Sigmoid colon (tissue), 7 donors: Measurements from ENCODE around the gene SMC1A. TPM values are rescaled to one million over a fixed set of nuclear protein-coding genes. Genes with fewer than 3 reads are reported as not detected.
A peak's percentile ranks its signal among the peaks of the same experiment; 100 is the strongest.

Source experiments
- DNase-seq: peaks from one replicate; pipeline ENCODE4 v3.0.0-alpha.2; 2019
- H3K27ac ChIP-seq, 4 donors: fragments of 200-600 bp; sonication (generic); one replicate each; pipeline ENCODE4 v1.5.1; 2016 to 2019; ENCODE audit warnings: mild to moderate bottlenecking in 1 of 4
- H3K27me3 ChIP-seq, 3 donors: fragments of 200-600 bp; sonication (generic); one replicate each; pipeline ENCODE4 v1.5.1; 2019; ENCODE audit warnings: mild to moderate bottlenecking in 1 of 3
- H3K36me3 ChIP-seq, 4 donors: fragments of 200-600 bp; sonication (generic); one replicate each; pipeline ENCODE4 v1.5.1; 2016 to 2019
- H3K4me1 ChIP-seq, 4 donors: fragments of 200-600 bp; sonication (generic); one replicate each; pipeline ENCODE4 v1.5.1; 2017 to 2019
- H3K4me3 ChIP-seq, 4 donors: fragments of 200-600 bp; sonication (generic); one replicate each; pipeline ENCODE4 v1.5.1; 2017 to 2019; ENCODE audit warnings: mild to moderate bottlenecking in 2 of 4, moderate library complexity in 1 of 4
- H3K9me3 ChIP-seq, 4 donors: fragments of 200-600 bp in 3 of 4; sonication (generic) in 3 of 4; one replicate each; pipeline versions ENCODE4 v1.5.1 to v1.6.1; 2013 to 2019
- EP300 ChIP-seq, 4 donors: sonication (generic); formaldehyde crosslinking; IDR thresholded peaks; one replicate each; pipeline ENCODE4 v1.6.1; 2017; ENCODE audit warnings: antibody characterized with exemption in 4 of 4
- POLR2A ChIP-seq, 2 donors: fragments of 450-650 bp; IDR thresholded peaks; one replicate each; pipeline ENCODE4 v1.6.1; 2016; ENCODE audit warnings: antibody characterized with exemption in 2 of 2, mild to moderate bottlenecking in 2 of 2, moderate library complexity in 2 of 2
- POLR2AphosphoS5 ChIP-seq, 4 donors: sonication (generic); formaldehyde crosslinking; IDR thresholded peaks; one replicate each; pipeline ENCODE4 v1.6.1; 2017; ENCODE audit warnings: antibody characterized with exemption in 4 of 4
- WGBS, 2 donors: extraction: QIAGEN DNeasy Blood & Tissue Kit; methylation state at CpG; one replicate each; pipeline ENCODE4 v1.1.7; 2013; 5-methylcytosine and 5-hydroxymethylcytosine counted together
- intact Hi-C: fragments of 100-400 bp; cut with DNase I; formaldehyde crosslinking; loops from one replicate; pipeline ENCODE4 v1.15.1; 2023
- polyA plus RNA-seq, 3 donors: library from polyadenylated mRNA; stranded (reverse); fragments of 200-250 nt; gene quantifications; one replicate each; pipeline ENCODE4 v1.2.3, GENCODE V29; 2013
- total RNA-seq, 4 donors: library from RNA; depleted of rRNA; stranded (reverse); fragments of >200 nt; gene quantifications; one replicate each; pipeline ENCODE4 v1.1.0, GENCODE V29; 2016
- TF ChIP-seq, protein P1 (sequence below), 4 experiments: fragments of 450-650 bp in 3 of 4; fragments of 200-600 bp in 1 of 4; IDR thresholded peaks; one replicate each; pipeline ENCODE4 v1.5.1; 2016 to 2019; ENCODE audit warnings: antibody characterized with exemption in 4 of 4, mild to moderate bottlenecking in 3 of 4, moderate library complexity in 2 of 4
- donor health status: healthy with polysubstance abuse.
- donor health status: Bipolar disorder and iron deficiency.
- donor health status: healthy.

Gene SMC1A
- total and polyA plus RNA-seq, 7 donors: 4.2 to 45.7 (median 27.8) TPM

DNA sequence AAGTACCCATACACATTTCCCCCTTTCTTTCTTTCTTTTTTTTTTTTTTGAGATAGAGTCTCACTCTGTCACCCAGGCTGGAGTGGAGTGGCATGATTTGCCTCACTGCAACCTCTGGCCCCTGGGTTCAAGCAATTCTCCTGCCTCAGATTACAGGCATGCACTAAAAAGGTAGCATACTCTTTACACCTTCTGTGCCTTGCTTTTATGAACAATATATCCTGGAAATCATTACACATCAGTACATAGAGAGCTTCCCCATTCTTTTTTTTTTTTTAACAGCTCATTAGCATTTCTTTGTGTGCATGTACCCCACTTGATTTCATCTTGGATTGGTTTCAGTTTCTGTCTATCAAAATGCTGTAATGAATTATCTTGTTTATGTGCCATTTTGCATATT is 30.4 kb upstream of the SMC1A start:
- Histone ChIP-seq H3K27ac (no peak overlapping the region), H3K4me3 (no peak overlapping the region), H3K9me3 (no peaks in the 10 kb centered on the region), H3K4me1 (no peaks in the 10 kb centered on the region), H3K36me3 (no peaks in the 10 kb centered on the region), H3K27me3 (peaks cover 0 to 6% (median 0%) of the 10 kb centered on the region in 3 donors)
- no peak for DNase-seq
- TF ChIP-seq POLR2A (IDR thresholded peaks at IDR 0.05) (no peak), POLR2AphosphoS5 (IDR thresholded peaks at IDR 0.05) (no peak), EP300 (IDR thresholded peaks at IDR 0.05) (no peak)
- TF ChIP-seq, protein P1, sequence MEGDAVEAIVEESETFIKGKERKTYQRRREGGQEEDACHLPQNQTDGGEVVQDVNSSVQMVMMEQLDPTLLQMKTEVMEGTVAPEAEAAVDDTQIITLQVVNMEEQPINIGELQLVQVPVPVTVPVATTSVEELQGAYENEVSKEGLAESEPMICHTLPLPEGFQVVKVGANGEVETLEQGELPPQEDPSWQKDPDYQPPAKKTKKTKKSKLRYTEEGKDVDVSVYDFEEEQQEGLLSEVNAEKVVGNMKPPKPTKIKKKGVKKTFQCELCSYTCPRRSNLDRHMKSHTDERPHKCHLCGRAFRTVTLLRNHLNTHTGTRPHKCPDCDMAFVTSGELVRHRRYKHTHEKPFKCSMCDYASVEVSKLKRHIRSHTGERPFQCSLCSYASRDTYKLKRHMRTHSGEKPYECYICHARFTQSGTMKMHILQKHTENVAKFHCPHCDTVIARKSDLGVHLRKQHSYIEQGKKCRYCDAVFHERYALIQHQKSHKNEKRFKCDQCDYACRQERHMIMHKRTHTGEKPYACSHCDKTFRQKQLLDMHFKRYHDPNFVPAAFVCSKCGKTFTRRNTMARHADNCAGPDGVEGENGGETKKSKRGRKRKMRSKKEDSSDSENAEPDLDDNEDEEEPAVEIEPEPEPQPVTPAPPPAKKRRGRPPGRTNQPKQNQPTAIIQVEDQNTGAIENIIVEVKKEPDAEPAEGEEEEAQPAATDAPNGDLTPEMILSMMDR (IDR thresholded peaks at IDR 0.05): no peak
- intact Hi-C loops: no loop called here

DNA sequence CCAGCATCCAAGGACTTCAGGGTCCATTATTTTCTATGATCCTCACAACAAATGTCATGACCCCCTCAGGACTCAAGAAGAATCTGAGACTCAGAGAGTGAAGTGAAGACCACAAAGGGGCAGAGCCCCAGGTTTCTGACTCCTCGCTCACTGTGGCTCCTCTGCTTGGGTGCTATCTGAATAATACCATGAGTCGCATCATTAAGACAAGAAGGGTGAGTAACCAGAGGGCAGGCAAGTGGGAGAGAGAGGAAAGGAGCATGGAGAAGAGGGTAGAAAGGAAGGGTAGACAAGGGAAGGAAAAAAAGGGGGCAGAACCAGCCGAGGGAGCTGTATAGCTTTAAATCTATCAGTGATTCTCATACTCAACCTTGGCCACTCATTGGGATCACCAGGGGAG is 27.2 kb upstream of the SMC1A start:
- Histone ChIP-seq H3K9me3 (no peaks in the 10 kb centered on the region), H3K27ac (no peak overlapping the region), H3K36me3 (no peaks in the 10 kb centered on the region), H3K4me1 (no peaks in the 10 kb centered on the region), H3K4me3 (no peak overlapping the region), H3K27me3 (no peaks in the 10 kb centered on the region)
- 90 to 97% methylated on average over 3 of the region's 3 CpGs for WGBS, 2 donors
- intact Hi-C loops: no loop called here
- TF ChIP-seq POLR2AphosphoS5 (IDR thresholded peaks at IDR 0.05) (no peak), POLR2A (IDR thresholded peaks at IDR 0.05) (no peak), EP300 (IDR thresholded peaks at IDR 0.05) (no peak)
- TF ChIP-seq, protein P1 (IDR thresholded peaks at IDR 0.05): no peak
- DNase-seq: no peak

DNA sequence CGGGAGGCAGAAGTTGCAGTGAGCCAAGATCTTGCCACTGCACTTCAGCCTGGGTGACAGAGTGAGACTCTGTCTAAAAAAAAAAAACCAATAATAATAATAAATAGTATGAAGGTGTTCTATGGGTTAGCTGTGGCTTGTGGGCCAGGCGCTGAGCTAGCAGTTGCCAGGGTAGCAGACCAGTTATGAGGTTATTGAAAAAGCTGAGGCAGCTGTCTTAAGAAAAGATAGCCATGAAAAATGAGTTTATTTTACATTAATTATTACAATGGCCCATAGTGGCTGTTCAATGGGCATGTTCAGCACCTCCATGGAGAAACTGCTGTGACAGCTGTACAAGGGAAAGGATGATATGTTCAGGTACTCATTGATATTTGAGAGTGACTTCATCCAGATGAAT is 25.0 kb upstream of the SMC1A start:
- WGBS, 2 donors: 91 to 98% methylated on average over 2 of the region's 2 CpGs
- TF ChIP-seq, protein P1 (IDR thresholded peaks at IDR 0.05): no peak
- TF ChIP-seq POLR2A (IDR thresholded peaks at IDR 0.05) (no peak), POLR2AphosphoS5 (IDR thresholded peaks at IDR 0.05) (no peak), EP300 (IDR thresholded peaks at IDR 0.05) (no peak)

DNA sequence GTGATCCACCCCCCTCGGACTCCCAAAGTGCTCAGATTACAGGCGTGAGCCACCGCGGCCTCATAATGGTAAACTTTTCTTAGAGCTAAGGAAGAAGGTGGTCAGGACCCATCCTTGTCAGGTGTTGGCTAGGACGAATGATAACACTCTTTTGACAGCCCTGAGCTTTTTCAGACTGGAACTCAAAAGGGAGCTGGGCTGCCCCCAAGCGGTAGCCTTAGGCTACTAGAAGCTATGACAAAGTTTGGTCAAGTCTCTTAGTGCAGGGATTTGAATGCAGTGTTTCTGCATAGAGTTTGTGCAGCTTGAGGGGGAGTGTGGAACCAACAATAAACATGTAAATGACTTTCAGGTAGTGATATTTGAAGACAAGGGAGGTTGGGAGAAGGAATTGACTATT is 23.5 kb upstream of the SMC1A start:
- Histone ChIP-seq H3K27me3 (no peaks in the 10 kb centered on the region), H3K36me3 (no peaks in the 10 kb centered on the region), H3K27ac (no peak overlapping the region), H3K4me3 (no peak overlapping the region), H3K9me3 (no peaks in the 10 kb centered on the region), H3K4me1 (peaks cover 0 to 13% (median 2%) of the 10 kb centered on the region in 4 donors)
- intact Hi-C loops: no loop called here
- 18 to 22% methylated on average over 6 of the region's 6 CpGs for WGBS, 2 donors
- TF ChIP-seq POLR2A (IDR thresholded peaks at IDR 0.05) (no peak), EP300 (IDR thresholded peaks at IDR 0.05) (no peak), POLR2AphosphoS5 (IDR thresholded peaks at IDR 0.05) (no peak)
- TF ChIP-seq, protein P1 (IDR thresholded peaks at IDR 0.05): peak in 2 of 4 experiments; percentile 11 to 25
- DNase-seq: no peak

More for the DNA sequence above, 25.0 kb upstream of the SMC1A start:
- intact Hi-C loops: no loop called here
- no peak for DNase-seq
- H3K27ac ChIP-seq: no peak overlapping the region
- H3K27me3 ChIP-seq: no peaks in the 10 kb centered on the region
- H3K36me3 ChIP-seq: no peaks in the 10 kb centered on the region
- no peak overlapping the region for H3K4me3 ChIP-seq
- H3K4me1 ChIP-seq: no peaks in the 10 kb centered on the region
- no peaks in the 10 kb centered on the region for H3K9me3 ChIP-seq

DNA sequence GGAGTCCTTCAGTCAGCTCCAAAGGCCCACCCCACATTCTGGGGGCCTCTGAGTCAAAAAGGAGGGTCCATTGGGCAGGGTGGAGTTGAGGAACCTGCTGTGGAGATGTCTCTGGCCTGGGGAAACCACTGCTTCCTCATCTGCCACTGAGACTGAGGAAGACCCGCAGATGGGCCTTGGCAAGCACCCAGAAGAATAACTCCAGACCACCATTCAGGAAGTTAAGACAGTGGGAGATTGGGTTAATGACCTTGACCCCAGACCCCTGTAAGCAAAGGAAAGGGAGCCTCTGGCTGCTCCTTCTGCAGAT is 19.8 kb upstream of the SMC1A start:
- peak overlapping the region in 2 of 4 donors; percentile 45 to 47 for H3K4me3 ChIP-seq
- peaks cover 0 to 18% (median 6%) of the 10 kb centered on the region in 4 donors for H3K4me1 ChIP-seq
- H3K27ac ChIP-seq: peak overlapping the region in 3 of 4 donors; percentile 68 to 74 (median 70)
- DNase-seq: no peak
- H3K9me3 ChIP-seq: no peaks in the 10 kb centered on the region
- intact Hi-C loops: no loop called here
- WGBS, 2 donors: 53 to 74% methylated on average over 1 of the region's 1 CpG
- H3K27me3 ChIP-seq: no peaks in the 10 kb centered on the region
- no peak for TF ChIP-seq EP300 (IDR thresholded peaks at IDR 0.05)
- TF ChIP-seq POLR2A (IDR thresholded peaks at IDR 0.05): no peak
- TF ChIP-seq, protein P1 (IDR thresholded peaks at IDR 0.05): no peak
- TF ChIP-seq POLR2AphosphoS5 (IDR thresholded peaks at IDR 0.05): no peak
- no peaks in the 10 kb centered on the region for H3K36me3 ChIP-seq
